Activated T-cell treated with anti-CD3 and anti-CD28 coated beads for 4 hours (primary cell): ENCODE measurements around the gene RRP15.

ENCODE experiments used
- DNase-seq: peaks from one replicate; pipeline ENCODE4 v3.0.0-alpha.2; 2020

The RRP15 gene

GRCh38 chr1:218284917-218285635 lies at the start of gene RRP15:
Gene RRP15, plus strand, starts transcription at chr1:218285293. Its CDS starts 24 bp downstream, at chr1:218285317.
- DNase-seq = peak; percentile 83

- no peak for DNase-seq
Observed at GRCh38 chr1:218242171-218242570, 42.9 kb upstream of the RRP15 start.

- DNase-seq = no peak
Observed at GRCh38 chr1:218247339-218247738, 37.8 kb upstream of the RRP15 start.

GRCh38 chr1:218249338-218250140 lies 35.6 kb upstream of the RRP15 start:
- DNase-seq = no peak

- no peak for DNase-seq
Observed at GRCh38 chr1:218250492-218250891, 34.6 kb upstream of the RRP15 start.

- DNase-seq = no peak
Observed at GRCh38 chr1:218254296-218254946, 30.7 kb upstream of the RRP15 start.

GRCh38 chr1:218255090-218255489 lies 30.0 kb upstream of the RRP15 start:
- no peak for DNase-seq

GRCh38 chr1:218257371-218257770 lies 27.7 kb upstream of the RRP15 start:
- DNase-seq = no peak

- no peak for DNase-seq
Observed at GRCh38 chr1:218257971-218258370, 27.1 kb upstream of the RRP15 start.

GRCh38 chr1:218259339-218259738 lies 25.8 kb upstream of the RRP15 start:
- DNase-seq = no peak

- DNase-seq = no peak
Observed at GRCh38 chr1:218259800-218260199, 25.3 kb upstream of the RRP15 start.

- DNase-seq = no peak
Observed at GRCh38 chr1:218262259-218262658, 22.8 kb upstream of the RRP15 start.

GRCh38 chr1:218266356-218266755 lies 18.7 kb upstream of the RRP15 start:
- DNase-seq = no peak

- no peak for DNase-seq
Observed at GRCh38 chr1:218272366-218272765, 12.7 kb upstream of the RRP15 start.

GRCh38 chr1:218273762-218274479 lies 11.2 kb upstream of the RRP15 start:
- DNase-seq = no peak

GRCh38 chr1:218274511-218274910 lies 10.6 kb upstream of the RRP15 start:
- DNase-seq = no peak

GRCh38 chr1:218275823-218276222 lies 9.3 kb upstream of the RRP15 start:
- DNase-seq = no peak

GRCh38 chr1:218281285-218281684 lies 3.8 kb upstream of the RRP15 start:
- no peak for DNase-seq

GRCh38 chr1:218284377-218284916 lies 646 bp upstream of the RRP15 start:
- DNase-seq = no peak

GRCh38 chr1:218292515-218292914 lies 7.4 kb downstream of the RRP15 start:
- DNase-seq = no peak

GRCh38 chr1:218294546-218294945 lies 9.5 kb downstream of the RRP15 start:
- no peak for DNase-seq

GRCh38 chr1:218296162-218296561 lies 11.1 kb downstream of the RRP15 start:
- DNase-seq = no peak

GRCh38 chr1:218297461-218297860 lies 12.4 kb downstream of the RRP15 start:
- no peak for DNase-seq
